Panc1 (cell line): ENCODE measurements around the gene ZNF664. TPM values are rescaled to one million over a fixed set of nuclear protein-coding genes. Genes with fewer than 3 reads are reported as not detected.

Experiments used
- ATAC-seq: fragments of 200-7000 bp; cut with Tn5 transposase; 2 replicates; pipeline ENCODE4 v1.9.1; 2020; ENCODE audit warnings: mild to moderate bottlenecking, moderate library complexity
- BruUV-seq: library from RNA; stranded (reverse); fragments of 400-500 nt; replicated peaks from 2 replicates; lab custom pipeline; 2021; lab: Mats Ljungman, UMichigan
- CTCF ChIA-PET: fragments of 300-600 bp; sonication (Branson Sonifier 250); formaldehyde crosslinking; loops from one replicate; lab custom pipeline; 2022; ENCODE audit warnings: antibody characterized with exemption; lab: Charles Lee
- POLR2A ChIA-PET: fragments of 300-600 bp; sonication (Branson Sonifier 250); formaldehyde crosslinking; loops from one replicate; lab custom pipeline; 2022; ENCODE audit warnings: antibody characterized with exemption; lab: Charles Lee
- DNase-seq: peaks from one replicate; pipeline ENCODE4 v3.0.0-alpha.2; 2010; ENCODE audit warnings: low read depth, low spot score
- H3K27ac ChIP-seq: 2 replicates; pipeline ENCODE4 v1.5.1; 2011; ENCODE audit warnings: mild to moderate bottlenecking, low read length, inconsistent platforms
- H3K27me3 ChIP-seq: fragments of 200-500 bp; sonication (Bioruptor generic); 2 replicates; pipeline ENCODE4 v1.6.0; 2014; ENCODE audit warnings: low read length, inconsistent platforms; ENCODE audit not compliant: control insufficient read depth, insufficient read depth
- H3K36me3 ChIP-seq: fragments of 200-500 bp; sonication (Bioruptor generic); 2 replicates; pipeline ENCODE4 v1.5.1; 2014; ENCODE audit warnings: inconsistent platforms, mild to moderate bottlenecking, low read length, moderate library complexity; ENCODE audit not compliant: control insufficient read depth, insufficient read depth
- H3K4me1 ChIP-seq: 2 replicates; pipeline ENCODE4 v1.5.1; 2011; ENCODE audit warnings: inconsistent platforms, mild to moderate bottlenecking, low read length, moderate library complexity; ENCODE audit not compliant: control insufficient read depth, insufficient read depth
- H3K4me3 ChIP-seq, 2 experiments: 2 replicates each; pipeline ENCODE4 v1.5.1; 2011 to 2012; ENCODE audit warnings: low read depth in 2 of 2, low read length in 2 of 2, mild to moderate bottlenecking in 2 of 2, inconsistent platforms in 1 of 2, moderate library complexity in 1 of 2
- H3K9me3 ChIP-seq: fragments of 200-500 bp; sonication (Bioruptor generic); 2 replicates; pipeline ENCODE4 v1.5.1; 2014; ENCODE audit warnings: low read depth, mild to moderate bottlenecking, inconsistent platforms, low read length, moderate library complexity; ENCODE audit not compliant: control insufficient read depth, insufficient read depth
- POLR2AphosphoS5 ChIP-seq: IDR thresholded peaks from 2 replicates; pipeline ENCODE4 v1.6.1; 2012; ENCODE audit warnings: mild to moderate bottlenecking, low read depth, low read length, moderate library complexity
- REST ChIP-seq, 2 experiments: IDR thresholded peaks; 2 replicates each; pipeline ENCODE4 v1.6.1; 2011 to 2012; ENCODE audit warnings: low read depth in 2 of 2, control low read depth in 1 of 2, low read length in 1 of 2, mild to moderate bottlenecking in 1 of 2, moderate library complexity in 1 of 2; ENCODE audit not compliant: insufficient read depth in 1 of 2
- SIN3A ChIP-seq: IDR thresholded peaks from 2 replicates; pipeline ENCODE4 v1.6.1; 2012; ENCODE audit warnings: low read depth, mild to moderate bottlenecking, low read length, moderate library complexity, borderline replicate concordance; ENCODE audit not compliant: insufficient read depth
- TCF7L2 ChIP-seq: IDR thresholded peaks from 2 replicates; pipeline ENCODE4 v1.6.1; 2011; ENCODE audit warnings: mild to moderate bottlenecking, low read depth, low read length, inconsistent platforms
- in situ Hi-C: cut with HindIII; loops from 2 replicates; pipeline ENCODE4 v1.10.0; 2016; ENCODE audit warnings: low sequenced_read_pairs, low pct_unique_long_range_greater_than_20kb
- intact Hi-C: fragments of 100-400 bp; cut with micrococcal nuclease; formaldehyde crosslinking; loops from one replicate; pipeline ENCODE4 v1.10.0; 2022; ENCODE audit not compliant: unreplicated experiment
- total RNA-seq: library from RNA; stranded (reverse); gene quantifications from one replicate; pipeline ENCODE4 v1.2.1, GENCODE V29; 2021; ENCODE audit not compliant: unreplicated experiment
- TF ChIP-seq, protein P1 (sequence below): fragments of 450-650 bp; IDR thresholded peaks from 2 replicates; pipeline ENCODE4 v1.5.1; 2017; ENCODE audit warnings: mild to moderate bottlenecking

Gene ZNF664
- total RNA-seq, 1 experiment from 2014 or later, result 115 TPM

GRCh38 chr12:123984903-123985302, 11.9 kb downstream of the ZNF664 start:
- TF ChIP-seq SIN3A, result no peak
- TF ChIP-seq POLR2AphosphoS5, result no peak
- TF ChIP-seq TCF7L2, result no peak
- no peak for TF ChIP-seq REST (IDR thresholded peaks at IDR 0.05; ENCODE audit: insufficient read depth in 1 of 2, low read depth in 2 of 2, low read length in 1 of 2)
- TF ChIP-seq, protein P1, sequence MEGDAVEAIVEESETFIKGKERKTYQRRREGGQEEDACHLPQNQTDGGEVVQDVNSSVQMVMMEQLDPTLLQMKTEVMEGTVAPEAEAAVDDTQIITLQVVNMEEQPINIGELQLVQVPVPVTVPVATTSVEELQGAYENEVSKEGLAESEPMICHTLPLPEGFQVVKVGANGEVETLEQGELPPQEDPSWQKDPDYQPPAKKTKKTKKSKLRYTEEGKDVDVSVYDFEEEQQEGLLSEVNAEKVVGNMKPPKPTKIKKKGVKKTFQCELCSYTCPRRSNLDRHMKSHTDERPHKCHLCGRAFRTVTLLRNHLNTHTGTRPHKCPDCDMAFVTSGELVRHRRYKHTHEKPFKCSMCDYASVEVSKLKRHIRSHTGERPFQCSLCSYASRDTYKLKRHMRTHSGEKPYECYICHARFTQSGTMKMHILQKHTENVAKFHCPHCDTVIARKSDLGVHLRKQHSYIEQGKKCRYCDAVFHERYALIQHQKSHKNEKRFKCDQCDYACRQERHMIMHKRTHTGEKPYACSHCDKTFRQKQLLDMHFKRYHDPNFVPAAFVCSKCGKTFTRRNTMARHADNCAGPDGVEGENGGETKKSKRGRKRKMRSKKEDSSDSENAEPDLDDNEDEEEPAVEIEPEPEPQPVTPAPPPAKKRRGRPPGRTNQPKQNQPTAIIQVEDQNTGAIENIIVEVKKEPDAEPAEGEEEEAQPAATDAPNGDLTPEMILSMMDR, result no peak
- in situ Hi-C loops (no loop called here), intact Hi-C loops (loop anchor here (5.0 kb wide), 2 partner anchors 78 to 183 kb away; no protein-coding TSS in a partner anchor)
- no peak for ATAC-seq
- Histone ChIP-seq H3K36me3 (peaks cover 16% of the 10 kb centered on the region), H3K4me1 (no peaks in the 10 kb centered on the region), H3K9me3 (no peaks in the 10 kb centered on the region), H3K4me3 (no peak overlapping the region), H3K27ac (no peak overlapping the region), H3K27me3 (no peaks in the 10 kb centered on the region)
- CTCF ChIA-PET, result no interaction called here
- BruUV-seq, result no TSS peak
- DNase-seq, result no peak
- POLR2A ChIA-PET, result no interaction called here

- no TSS peak for BruUV-seq
- ChIA-PET POLR2A (no interaction called here), CTCF (no interaction called here)
- in situ Hi-C loops (no loop called here), intact Hi-C loops (no loop called here)
- Histone ChIP-seq H3K27ac (no peak overlapping the region), H3K4me1 (no peaks in the 10 kb centered on the region), H3K9me3 (no peaks in the 10 kb centered on the region), H3K4me3 (no peak overlapping the region), H3K36me3 (peaks cover 16% of the 10 kb centered on the region), H3K27me3 (no peaks in the 10 kb centered on the region)
- ATAC-seq (no peak), DNase-seq (no peak)
- TF ChIP-seq POLR2AphosphoS5 (no peak), REST (IDR thresholded peaks at IDR 0.05; ENCODE audit: insufficient read depth in 1 of 2, low read depth in 2 of 2, low read length in 1 of 2) (no peak), SIN3A (no peak), TCF7L2 (no peak)
- TF ChIP-seq, protein P1, result no peak
Observed at GRCh38 chr12:123986374-123986965, 13.5 kb downstream of the ZNF664 start.
